NT2/D1 (cell line): ENCODE measurements around the gene SEC14L5.

ENCODE experiments used
- DNase-seq: peaks from one replicate; pipeline ENCODE4 v3.0.0-alpha.2; 2011; ENCODE audit warnings: low read depth, low spot score
- H3K27me3 ChIP-seq: 2 replicates; pipeline ENCODE4 v1.6.0; 2011; ENCODE audit warnings: mild to moderate bottlenecking; ENCODE audit not compliant: insufficient read length, insufficient read depth
- H3K36me3 ChIP-seq: 2 replicates; pipeline ENCODE4 v1.6.1; 2011; ENCODE audit warnings: mild to moderate bottlenecking, low read length, mixed read lengths; ENCODE audit not compliant: insufficient read depth, insufficient read length
- H3K4me1 ChIP-seq: 2 replicates; pipeline ENCODE4 v1.5.1; 2011; ENCODE audit not compliant: insufficient read depth, insufficient read length
- H3K4me3 ChIP-seq: 2 replicates; pipeline ENCODE4 v1.5.1; 2011; ENCODE audit warnings: low read depth; ENCODE audit not compliant: insufficient read length
- H3K9ac ChIP-seq: 2 replicates; pipeline ENCODE4 v1.6.0; 2011; ENCODE audit warnings: low read depth; ENCODE audit not compliant: insufficient read length
- H3K9me3 ChIP-seq: 2 replicates; pipeline ENCODE4 v1.5.1; 2011; ENCODE audit warnings: mild to moderate bottlenecking, low read length; ENCODE audit not compliant: insufficient read depth
- SUZ12 ChIP-seq: IDR thresholded peaks from 2 replicates; pipeline ENCODE4 v1.6.1; 2011; ENCODE audit not compliant: insufficient read length, insufficient read depth; ENCODE audit errors: extremely low read depth
- YY1 ChIP-seq: IDR thresholded peaks from 2 replicates; pipeline ENCODE4 v1.6.1; 2011; ENCODE audit not compliant: insufficient read length, insufficient read depth
- ZNF274 ChIP-seq: IDR thresholded peaks from 2 replicates; pipeline ENCODE4 v1.6.1; 2011; ENCODE audit warnings: mild to moderate bottlenecking, low read depth, low read length

SEC14L5 gene

DNA sequence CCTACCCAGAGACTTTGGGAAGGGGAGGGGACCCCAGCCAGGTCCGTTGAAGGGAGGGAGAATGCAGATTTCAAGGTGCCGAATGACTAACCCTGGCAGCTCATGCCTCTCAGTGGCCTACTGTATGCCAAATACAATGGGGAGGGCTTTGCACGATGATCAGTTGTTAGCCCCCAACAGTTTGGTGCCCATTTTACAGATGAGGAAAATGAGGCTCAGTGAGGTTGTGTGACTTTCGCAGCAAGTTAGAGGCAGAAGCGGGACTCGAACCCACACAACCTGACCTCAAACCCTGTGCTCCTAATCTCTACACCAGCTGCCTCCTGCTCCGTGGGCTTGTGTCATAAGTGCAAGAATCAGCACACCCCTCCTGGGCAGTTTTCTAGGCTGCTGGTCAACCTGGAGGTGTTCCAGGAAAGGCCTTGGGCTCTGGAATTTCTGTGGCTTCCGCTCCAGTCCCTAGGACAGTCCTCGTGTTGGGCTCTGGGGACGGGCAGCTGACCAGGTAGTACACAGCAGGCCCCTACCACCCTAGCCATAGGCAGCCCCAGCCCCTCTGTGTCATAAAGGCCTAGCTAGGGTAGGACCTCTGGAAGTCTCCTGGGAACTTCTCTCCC, 87.5 kb downstream of the SEC14L5 start:
- H3K4me1 ChIP-seq: peaks cover 6% of the 10 kb centered on the region
- H3K4me3 ChIP-seq: no peak overlapping the region
- no peaks in the 10 kb centered on the region for H3K27me3 ChIP-seq
- no peak for DNase-seq
- no peak overlapping the region for H3K9ac ChIP-seq
- H3K9me3 ChIP-seq: no peaks in the 10 kb centered on the region
- H3K36me3 ChIP-seq: peaks cover 23% of the 10 kb centered on the region
- TF ChIP-seq ZNF274: no peak
- TF ChIP-seq SUZ12: no peak
- TF ChIP-seq YY1: no peak

DNA sequence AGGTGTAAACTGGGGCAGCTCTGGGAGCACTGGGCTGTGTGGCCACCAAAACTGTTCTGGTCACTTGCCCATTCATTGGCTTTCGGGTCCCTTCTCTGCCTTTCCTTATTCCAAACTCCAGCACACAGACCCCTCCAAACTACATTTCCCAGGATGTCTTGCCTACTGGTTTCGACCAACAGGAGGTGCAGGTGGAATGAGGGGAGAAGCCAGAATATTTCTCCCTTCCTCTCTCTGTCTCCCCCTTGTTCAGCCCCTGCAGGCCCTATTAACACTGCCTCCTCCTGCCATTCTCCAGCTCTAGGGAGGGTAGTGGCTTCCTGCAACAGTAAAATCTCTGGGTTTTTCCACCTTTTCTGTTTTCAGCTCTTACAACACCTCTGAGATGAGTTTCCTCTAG, 88.8 kb downstream of the SEC14L5 start:
- no peak overlapping the region for H3K4me3 ChIP-seq
- TF ChIP-seq SUZ12: no peak
- no peak for TF ChIP-seq YY1
- no peak for TF ChIP-seq ZNF274
- no peaks in the 10 kb centered on the region for H3K27me3 ChIP-seq
- peaks cover 23% of the 10 kb centered on the region for H3K36me3 ChIP-seq
- no peak overlapping the region for H3K9ac ChIP-seq
- H3K9me3 ChIP-seq: no peaks in the 10 kb centered on the region
- DNase-seq: no peak
- H3K4me1 ChIP-seq: peaks cover 6% of the 10 kb centered on the region

DNA sequence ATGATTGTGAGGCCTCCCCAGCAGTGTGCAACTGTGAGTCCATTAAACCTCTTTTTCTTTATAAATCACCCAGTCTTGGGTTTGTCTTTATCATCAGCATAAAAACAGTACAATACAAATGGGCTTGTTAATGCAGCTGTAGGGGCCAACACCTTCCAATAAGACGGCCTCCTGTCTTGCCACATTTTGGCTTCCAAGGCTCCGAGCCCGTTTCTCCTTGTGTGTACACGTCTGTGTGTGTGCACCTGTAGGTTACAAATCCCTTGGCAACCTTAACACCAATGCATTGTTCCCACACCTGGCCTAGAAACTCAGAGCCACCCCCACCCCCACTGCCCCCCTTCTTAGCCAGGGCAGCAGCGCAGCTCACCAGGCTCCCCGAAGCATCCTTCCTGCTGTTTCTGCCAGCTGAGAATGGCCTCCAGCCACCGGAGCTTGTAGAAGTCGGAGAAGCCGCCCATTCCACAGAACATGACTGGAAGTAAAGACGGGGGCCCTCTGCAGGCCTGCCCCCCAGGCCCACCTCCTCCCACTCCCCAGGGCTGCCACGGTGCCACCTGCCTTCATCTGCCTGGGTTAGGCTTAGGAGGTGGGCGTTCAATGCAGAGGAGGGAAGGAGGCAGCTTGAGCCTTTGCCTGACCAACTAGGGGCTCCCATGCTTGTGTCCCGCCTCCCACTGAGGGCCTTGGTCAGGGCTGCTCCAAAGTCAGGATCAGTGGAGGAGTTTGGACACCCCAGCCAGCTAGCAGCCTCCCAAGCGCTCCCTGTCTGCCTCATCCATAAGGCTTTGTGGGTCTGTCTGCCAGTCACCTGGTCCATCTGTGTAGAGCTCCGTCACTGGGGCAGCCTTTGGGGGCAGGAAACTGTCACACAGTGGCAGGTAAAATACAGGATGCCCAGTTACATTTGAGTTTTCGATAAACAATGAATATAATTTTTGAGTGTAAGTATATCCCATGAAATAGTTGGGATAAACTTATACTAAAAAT, 97.0 kb downstream of the SEC14L5 start:
- no peak for TF ChIP-seq SUZ12
- TF ChIP-seq ZNF274: no peak
- TF ChIP-seq YY1: no peak
- no peaks in the 10 kb centered on the region for H3K9me3 ChIP-seq
- no peak overlapping the region for H3K4me3 ChIP-seq
- no peak for DNase-seq
- peaks cover 8% of the 10 kb centered on the region for H3K36me3 ChIP-seq
- no peaks in the 10 kb centered on the region for H3K27me3 ChIP-seq
- no peak overlapping the region for H3K9ac ChIP-seq
- peaks cover 5% of the 10 kb centered on the region for H3K4me1 ChIP-seq

DNA sequence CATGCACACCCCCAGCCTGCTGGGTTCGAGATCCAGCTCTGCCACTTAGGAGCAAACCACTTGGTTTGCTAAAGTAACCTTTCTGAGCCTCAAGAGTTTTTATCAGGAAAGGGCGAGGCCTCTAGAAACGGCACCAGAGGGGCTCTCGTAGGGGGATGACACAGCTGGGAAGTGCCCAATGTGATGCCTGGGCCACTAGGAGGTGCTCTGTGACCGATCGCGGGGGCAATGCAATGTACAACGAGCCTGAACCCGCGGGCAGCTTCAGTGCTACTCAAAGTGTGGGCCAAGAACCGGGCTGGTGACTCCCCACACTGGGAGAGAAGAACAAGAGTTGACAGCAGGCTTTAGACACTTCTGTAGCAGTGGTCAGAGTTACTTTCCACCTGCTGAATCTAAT, 98.2 kb downstream of the SEC14L5 start:
- peaks cover 8% of the 10 kb centered on the region for H3K36me3 ChIP-seq
- no peak for DNase-seq
- H3K4me1 ChIP-seq: peaks cover 8% of the 10 kb centered on the region
- H3K9ac ChIP-seq: peak overlapping the region; percentile 5
- no peaks in the 10 kb centered on the region for H3K27me3 ChIP-seq
- no peak overlapping the region for H3K4me3 ChIP-seq
- TF ChIP-seq SUZ12: no peak
- no peak for TF ChIP-seq ZNF274
- no peak for TF ChIP-seq YY1
- no peaks in the 10 kb centered on the region for H3K9me3 ChIP-seq

DNA sequence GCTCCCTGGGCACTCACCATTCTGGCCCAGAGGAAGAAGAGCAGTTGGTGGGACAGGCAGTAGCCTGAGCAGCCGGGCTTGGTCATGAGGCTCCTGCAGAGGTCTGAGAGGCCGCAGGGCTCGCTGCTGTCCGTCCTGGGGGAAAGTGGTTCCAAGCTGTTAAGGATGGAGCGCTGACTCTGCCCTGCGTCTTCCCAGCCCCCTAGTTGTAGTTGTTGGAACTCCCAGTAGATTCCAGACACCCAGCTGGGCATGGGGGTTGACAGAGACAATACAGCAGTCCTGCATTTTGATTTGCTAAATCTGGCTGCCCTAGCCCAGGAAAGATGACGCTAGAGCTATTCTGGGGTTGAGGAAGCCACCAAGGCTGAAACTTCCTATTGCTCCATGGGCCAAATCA, 100.3 kb downstream of the SEC14L5 start:
- Histone ChIP-seq H3K36me3 (peaks cover 8% of the 10 kb centered on the region), H3K9me3 (no peaks in the 10 kb centered on the region), H3K4me3 (peak overlapping the region; percentile 16), H3K9ac (peak overlapping the region; percentile 46), H3K27me3 (no peaks in the 10 kb centered on the region), H3K4me1 (peaks cover 18% of the 10 kb centered on the region)
- DNase-seq: peak; percentile 96
- no peak for TF ChIP-seq ZNF274
- no peak for TF ChIP-seq SUZ12
- TF ChIP-seq YY1: no peak

DNA sequence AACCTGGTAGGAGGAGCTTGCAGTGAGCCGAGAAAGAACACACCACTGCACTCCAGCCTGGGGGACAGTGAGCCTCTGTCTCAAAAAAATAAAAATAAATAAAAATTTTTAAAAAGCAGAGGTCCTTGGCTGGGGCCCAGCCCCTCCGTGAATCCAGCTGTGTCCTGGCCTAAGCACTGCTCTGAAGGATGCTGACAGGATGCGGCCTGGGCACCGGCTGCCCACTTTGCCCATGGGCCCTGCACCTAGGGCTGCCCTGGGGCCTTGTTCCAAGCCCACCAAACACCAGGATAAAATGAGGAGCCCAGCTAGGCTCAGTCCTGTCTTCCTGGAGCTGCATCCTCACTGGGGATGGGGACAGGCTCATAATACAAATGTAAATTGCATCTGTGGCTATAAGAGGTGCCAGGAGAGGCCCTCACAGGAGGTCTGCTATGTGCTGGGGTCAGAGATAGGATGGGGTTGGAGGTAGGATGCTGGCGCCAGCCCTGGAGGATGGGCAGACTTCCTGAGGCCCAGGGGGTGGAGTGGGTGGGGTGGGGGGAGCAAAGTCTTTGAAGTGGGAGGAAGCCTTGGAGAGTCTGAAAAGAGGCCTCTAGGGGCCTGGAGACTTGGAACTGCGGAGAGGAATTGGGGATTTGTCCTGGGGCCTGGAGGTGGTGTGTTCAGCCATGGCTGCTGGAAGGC, 101.4 kb downstream of the SEC14L5 start:
- peaks cover 18% of the 10 kb centered on the region for H3K4me1 ChIP-seq
- H3K27me3 ChIP-seq: no peaks in the 10 kb centered on the region
- no peaks in the 10 kb centered on the region for H3K9me3 ChIP-seq
- H3K9ac ChIP-seq: peak overlapping the region; percentile 79
- DNase-seq: peak; percentile 77
- TF ChIP-seq SUZ12 (no peak), YY1 (no peak), ZNF274 (no peak)
- H3K36me3 ChIP-seq: peaks cover 4% of the 10 kb centered on the region
- H3K4me3 ChIP-seq: no peak overlapping the region
